Colonic mucosa (tissue), 4 donors: ENCODE data around the gene DYNLL1. TPM values are rescaled to one million over a fixed set of nuclear protein-coding genes. Genes with fewer than 3 reads are reported as not detected.

Experiments
- DNase-seq: peaks from one replicate; pipeline ENCODE4 v3.0.0-alpha.2; 2020
- H3K27ac ChIP-seq: fragments of 200-600 bp; one replicate; pipeline ENCODE4 v1.8.0; 2021
- H3K27me3 ChIP-seq: fragments of 200-600 bp; one replicate; pipeline ENCODE4 v1.8.0; 2021
- H3K36me3 ChIP-seq: fragments of 200-600 bp; one replicate; pipeline ENCODE4 v1.8.0; 2021
- H3K4me1 ChIP-seq: fragments of 200-600 bp; one replicate; pipeline ENCODE4 v1.8.0; 2021; ENCODE audit warnings: mild to moderate bottlenecking
- H3K4me3 ChIP-seq: fragments of 200-600 bp; one replicate; pipeline ENCODE4 v1.8.0; 2021
- H3K9ac ChIP-seq, 2 donors: one replicate each; pipeline ENCODE4 v1.7.0; 2013; ENCODE audit warnings: control low read depth in 2 of 2, low read depth in 2 of 2, low read length in 2 of 2
- H3K9me3 ChIP-seq: fragments of 200-600 bp; one replicate; pipeline ENCODE4 v1.8.0; 2021
- intact Hi-C: fragments of 100-400 bp; cut with DNase I; formaldehyde crosslinking; loops from one replicate; pipeline ENCODE4 v1.14.1; 2022
- total RNA-seq, 2 donors: library from RNA; stranded (reverse); fragmentation: NEBNext Ultra II Directional in 1 of 2; extraction: Animal tissue kit (Norgen Biotek cat#: 25700) in 1 of 2; gene quantifications; one replicate each; pipeline ENCODE4 v1.2.1, GENCODE V29; 2021
- TF ChIP-seq, protein P1 (sequence below): fragments of 200-600 bp; IDR thresholded peaks from one replicate; pipeline ENCODE4 v1.8.0; 2022; ENCODE audit warnings: antibody characterized with exemption, mild to moderate bottlenecking
- donor health status: healthy.
- donor health status: DM: no; HTN: no; CAD: no.
- donor health status: DM: no; HTN: no; CAD: no.

Gene DYNLL1
- total RNA-seq, 2 donors from 2014 or later: 359 to 463 TPM

- peak overlapping the region; percentile 18 for H3K27ac ChIP-seq
- peak overlapping the region in 1 of 2 donors; percentile 55 for H3K9ac ChIP-seq
- no peak for DNase-seq
- H3K4me1 ChIP-seq: peaks cover 9% of the 10 kb centered on the region
- H3K36me3 ChIP-seq: peaks cover 17% of the 10 kb centered on the region
- H3K27me3 ChIP-seq: no peaks in the 10 kb centered on the region
- TF ChIP-seq, protein P1, sequence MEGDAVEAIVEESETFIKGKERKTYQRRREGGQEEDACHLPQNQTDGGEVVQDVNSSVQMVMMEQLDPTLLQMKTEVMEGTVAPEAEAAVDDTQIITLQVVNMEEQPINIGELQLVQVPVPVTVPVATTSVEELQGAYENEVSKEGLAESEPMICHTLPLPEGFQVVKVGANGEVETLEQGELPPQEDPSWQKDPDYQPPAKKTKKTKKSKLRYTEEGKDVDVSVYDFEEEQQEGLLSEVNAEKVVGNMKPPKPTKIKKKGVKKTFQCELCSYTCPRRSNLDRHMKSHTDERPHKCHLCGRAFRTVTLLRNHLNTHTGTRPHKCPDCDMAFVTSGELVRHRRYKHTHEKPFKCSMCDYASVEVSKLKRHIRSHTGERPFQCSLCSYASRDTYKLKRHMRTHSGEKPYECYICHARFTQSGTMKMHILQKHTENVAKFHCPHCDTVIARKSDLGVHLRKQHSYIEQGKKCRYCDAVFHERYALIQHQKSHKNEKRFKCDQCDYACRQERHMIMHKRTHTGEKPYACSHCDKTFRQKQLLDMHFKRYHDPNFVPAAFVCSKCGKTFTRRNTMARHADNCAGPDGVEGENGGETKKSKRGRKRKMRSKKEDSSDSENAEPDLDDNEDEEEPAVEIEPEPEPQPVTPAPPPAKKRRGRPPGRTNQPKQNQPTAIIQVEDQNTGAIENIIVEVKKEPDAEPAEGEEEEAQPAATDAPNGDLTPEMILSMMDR: no peak
- H3K9me3 ChIP-seq: no peaks in the 10 kb centered on the region
- H3K4me3 ChIP-seq: no peak overlapping the region
- intact Hi-C loops: no loop called here
Measured at GRCh38 chr12:120546050-120546386, 50.1 kb downstream of the DYNLL1 start.

Other genes starting within 250 kb of the DYNLL1 start
- gene PXN, start 230.4 kb upstream of the DYNLL1 start, total RNA-seq: 100 to 1,000 TPM; 133 to 142 TPM
- 1,000 to 10,000 TPM; 2,653 to 6,886 TPM for gene RNU4-2, start 204.2 kb upstream of the DYNLL1 start, total RNA-seq
- 1,000 to 10,000 TPM; 1,555 to 3,531 TPM for gene RNU4-1, start 202.9 kb upstream of the DYNLL1 start, total RNA-seq
- gene SIRT4, start 193.8 kb upstream of the DYNLL1 start, total RNA-seq: 1 to 10 TPM; 1.3 to 1.6 TPM
- 1 to 10 TPM in 1 of 2 donors, not detected in 1; 5.0 TPM for gene PLA2G1B, start 168.3 kb upstream of the DYNLL1 start, total RNA-seq
- gene MSI1, start 126.9 kb upstream of the DYNLL1 start, total RNA-seq: 10 to 100 TPM in 1 of 2 donors, 1 to 10 TPM in 1; 3.8 to 11.7 TPM
- gene COX6A1, start 58.0 kb upstream of the DYNLL1 start, total RNA-seq: 1,000 to 10,000 TPM in 1 of 2 donors, 100 to 1,000 TPM in 1; 887 to 1,081 TPM
- 10 to 100 TPM; 20.4 to 27.8 TPM for gene TRIAP1, start 49.7 kb upstream of the DYNLL1 start, total RNA-seq
- 10 to 100 TPM; 34.1 to 43.3 TPM for gene GATC, start 49.7 kb upstream of the DYNLL1 start, total RNA-seq
- gene SRSF9, start 26.4 kb upstream of the DYNLL1 start, total RNA-seq: 100 to 1,000 TPM; 169 to 216 TPM
- gene COQ5, start 33.0 kb downstream of the DYNLL1 start, total RNA-seq: 10 to 100 TPM; 35.8 to 46.6 TPM
- 100 to 1,000 TPM; 199 to 226 TPM for gene RNF10, start 38.2 kb downstream of the DYNLL1 start, total RNA-seq
- 10 to 100 TPM; 22.8 to 77.7 TPM for gene POP5, start 85.3 kb downstream of the DYNLL1 start, total RNA-seq
- gene CABP1, start 144.5 kb downstream of the DYNLL1 start, total RNA-seq: under 1 TPM; 0.77 to 0.79 TPM
- 100 to 1,000 TPM; 331 to 500 TPM for gene MLEC, start 191.0 kb downstream of the DYNLL1 start, total RNA-seq
- 10 to 100 TPM; 22.7 to 28.3 TPM for gene UNC119B, start 214.3 kb downstream of the DYNLL1 start, total RNA-seq
- 100 to 1,000 TPM in 1 of 2 donors, 10 to 100 TPM in 1; 86.0 to 202 TPM for gene ACADS, start 229.7 kb downstream of the DYNLL1 start, total RNA-seq